Measurements from ENCODE around the gene NSG1.
"Not testable (repeated sequence)": the region's sequence is repeated elsewhere in the genome, so short reads cannot be mapped to it uniquely, and the experiment has no call there.

NSG1 gene

GRCh38 chr4:4437798-4438470, 51.0 kb downstream of the NSG1 start:
- DNase-seq = no peak

GRCh38 chr4:4438891-4439290, 52.0 kb downstream of the NSG1 start:
- DNase-seq = no peak

GRCh38 chr4:4439782-4440181, 52.9 kb downstream of the NSG1 start:
- no peak for DNase-seq

GRCh38 chr4:4440333-4441061, 53.6 kb downstream of the NSG1 start:
- no peak for DNase-seq

GRCh38 chr4:4443821-4444220, 56.9 kb downstream of the NSG1 start:
- DNase-seq = peak in 1 of 3 experiments; percentile 12

- no peak for DNase-seq
Observed at GRCh38 chr4:4446434-4446833, 59.5 kb downstream of the NSG1 start.

GRCh38 chr4:4455210-4455865, 68.4 kb downstream of the NSG1 start:
- DNase-seq = peak; percentile 8 to 83 (median 65)

GRCh38 chr4:4456351-4456750, 69.4 kb downstream of the NSG1 start:
- DNase-seq = no peak

- DNase-seq = no peak
Observed at GRCh38 chr4:4456816-4457578, 70.1 kb downstream of the NSG1 start.

- DNase-seq = no peak
Observed at GRCh38 chr4:4457803-4458553, 71.1 kb downstream of the NSG1 start.

GRCh38 chr4:4459181-4459580, 72.3 kb downstream of the NSG1 start:
- DNase-seq = no peak

GRCh38 chr4:4460759-4461158, 73.9 kb downstream of the NSG1 start:
- DNase-seq = no peak

GRCh38 chr4:4461178-4461577, 74.3 kb downstream of the NSG1 start:
- no peak for DNase-seq

GRCh38 chr4:4461850-4462249, 74.9 kb downstream of the NSG1 start:
- DNase-seq = peak; percentile 21 to 66 (median 54)

GRCh38 chr4:4462970-4463369, 76.1 kb downstream of the NSG1 start:
- DNase-seq = no peak

- DNase-seq = not testable (repeated sequence)
Observed at GRCh38 chr4:4465238-4465637, 78.3 kb downstream of the NSG1 start.
